ENCODE results near the gene ERLEC1.
"Not testable (repeated sequence)": the region's sequence is repeated elsewhere in the genome, so short reads cannot be mapped to it uniquely, and the experiment has no call there.

GRCh38 chr2:53757206-53757605 is 29.6 kb upstream of the ERLEC1 start:
- TF ChIP-seq, protein P1, sequence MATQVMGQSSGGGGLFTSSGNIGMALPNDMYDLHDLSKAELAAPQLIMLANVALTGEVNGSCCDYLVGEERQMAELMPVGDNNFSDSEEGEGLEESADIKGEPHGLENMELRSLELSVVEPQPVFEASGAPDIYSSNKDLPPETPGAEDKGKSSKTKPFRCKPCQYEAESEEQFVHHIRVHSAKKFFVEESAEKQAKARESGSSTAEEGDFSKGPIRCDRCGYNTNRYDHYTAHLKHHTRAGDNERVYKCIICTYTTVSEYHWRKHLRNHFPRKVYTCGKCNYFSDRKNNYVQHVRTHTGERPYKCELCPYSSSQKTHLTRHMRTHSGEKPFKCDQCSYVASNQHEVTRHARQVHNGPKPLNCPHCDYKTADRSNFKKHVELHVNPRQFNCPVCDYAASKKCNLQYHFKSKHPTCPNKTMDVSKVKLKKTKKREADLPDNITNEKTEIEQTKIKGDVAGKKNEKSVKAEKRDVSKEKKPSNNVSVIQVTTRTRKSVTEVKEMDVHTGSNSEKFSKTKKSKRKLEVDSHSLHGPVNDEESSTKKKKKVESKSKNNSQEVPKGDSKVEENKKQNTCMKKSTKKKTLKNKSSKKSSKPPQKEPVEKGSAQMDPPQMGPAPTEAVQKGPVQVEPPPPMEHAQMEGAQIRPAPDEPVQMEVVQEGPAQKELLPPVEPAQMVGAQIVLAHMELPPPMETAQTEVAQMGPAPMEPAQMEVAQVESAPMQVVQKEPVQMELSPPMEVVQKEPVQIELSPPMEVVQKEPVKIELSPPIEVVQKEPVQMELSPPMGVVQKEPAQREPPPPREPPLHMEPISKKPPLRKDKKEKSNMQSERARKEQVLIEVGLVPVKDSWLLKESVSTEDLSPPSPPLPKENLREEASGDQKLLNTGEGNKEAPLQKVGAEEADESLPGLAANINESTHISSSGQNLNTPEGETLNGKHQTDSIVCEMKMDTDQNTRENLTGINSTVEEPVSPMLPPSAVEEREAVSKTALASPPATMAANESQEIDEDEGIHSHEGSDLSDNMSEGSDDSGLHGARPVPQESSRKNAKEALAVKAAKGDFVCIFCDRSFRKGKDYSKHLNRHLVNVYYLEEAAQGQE (IDR thresholded peaks at IDR 0.05) = not testable (repeated sequence)
- TF ChIP-seq, protein P2, sequence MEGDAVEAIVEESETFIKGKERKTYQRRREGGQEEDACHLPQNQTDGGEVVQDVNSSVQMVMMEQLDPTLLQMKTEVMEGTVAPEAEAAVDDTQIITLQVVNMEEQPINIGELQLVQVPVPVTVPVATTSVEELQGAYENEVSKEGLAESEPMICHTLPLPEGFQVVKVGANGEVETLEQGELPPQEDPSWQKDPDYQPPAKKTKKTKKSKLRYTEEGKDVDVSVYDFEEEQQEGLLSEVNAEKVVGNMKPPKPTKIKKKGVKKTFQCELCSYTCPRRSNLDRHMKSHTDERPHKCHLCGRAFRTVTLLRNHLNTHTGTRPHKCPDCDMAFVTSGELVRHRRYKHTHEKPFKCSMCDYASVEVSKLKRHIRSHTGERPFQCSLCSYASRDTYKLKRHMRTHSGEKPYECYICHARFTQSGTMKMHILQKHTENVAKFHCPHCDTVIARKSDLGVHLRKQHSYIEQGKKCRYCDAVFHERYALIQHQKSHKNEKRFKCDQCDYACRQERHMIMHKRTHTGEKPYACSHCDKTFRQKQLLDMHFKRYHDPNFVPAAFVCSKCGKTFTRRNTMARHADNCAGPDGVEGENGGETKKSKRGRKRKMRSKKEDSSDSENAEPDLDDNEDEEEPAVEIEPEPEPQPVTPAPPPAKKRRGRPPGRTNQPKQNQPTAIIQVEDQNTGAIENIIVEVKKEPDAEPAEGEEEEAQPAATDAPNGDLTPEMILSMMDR (IDR thresholded peaks at IDR 0.05) = not testable (repeated sequence)
- not testable (repeated sequence) for TF ChIP-seq POLR2A (IDR thresholded peaks at IDR 0.05; ENCODE audit: low read length)
